Body of pancreas (tissue), 4 donors: ENCODE results near the gene OR2A7.
"Not testable (repeated sequence)": the region's sequence is repeated elsewhere in the genome, so short reads cannot be mapped to it uniquely, and the experiment has no call there.

Experiments
- CTCF ChIP-seq, 7 experiments: fragments of 450-650 bp in 4 of 7; fragments of 200-600 bp in 3 of 7; sonication (generic) in 3 of 7; IDR thresholded peaks; one replicate each; pipeline ENCODE4 v1.5.1; 2016 to 2019; ENCODE audit warnings: antibody characterized with exemption in 7 of 7
- POLR2A ChIP-seq, 3 donors: fragments of 450-650 bp; IDR thresholded peaks; one replicate each; pipeline ENCODE4 v1.6.1; 2016; ENCODE audit warnings: antibody characterized with exemption in 3 of 3, mild to moderate bottlenecking in 2 of 3

DNA sequence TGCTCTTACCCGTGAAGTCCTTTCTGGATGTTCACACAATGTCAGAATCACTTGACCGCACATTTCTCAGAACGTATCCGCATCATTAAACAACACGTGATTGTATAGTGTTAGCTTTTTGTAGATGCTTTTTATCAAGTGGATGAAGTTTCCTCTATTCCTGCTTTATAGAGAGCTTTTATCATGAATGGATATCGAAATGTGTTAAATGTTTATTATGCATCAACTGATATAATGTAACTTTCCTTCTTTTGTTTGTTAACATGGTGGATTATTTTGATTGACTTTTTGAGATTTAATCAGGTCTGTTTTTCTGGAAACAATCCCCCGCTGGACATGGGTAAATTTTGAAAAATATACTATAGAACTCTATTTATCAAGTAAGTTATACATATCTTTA, at the start of gene OR2A7:
- TF ChIP-seq CTCF, POLR2A (IDR thresholded peaks at IDR 0.05): not testable (repeated sequence)
